ENCODE results near the gene DCUN1D2. TPM values are rescaled to one million over a fixed set of nuclear protein-coding genes. Genes with fewer than 3 reads are reported as not detected.
A peak's percentile ranks its signal among the peaks of the same experiment; 100 is the strongest.

DCUN1D2 gene
- total RNA-seq, 4 donors from 2014 or later, result 18.7 to 28.4 (median 20.2) TPM

DNA sequence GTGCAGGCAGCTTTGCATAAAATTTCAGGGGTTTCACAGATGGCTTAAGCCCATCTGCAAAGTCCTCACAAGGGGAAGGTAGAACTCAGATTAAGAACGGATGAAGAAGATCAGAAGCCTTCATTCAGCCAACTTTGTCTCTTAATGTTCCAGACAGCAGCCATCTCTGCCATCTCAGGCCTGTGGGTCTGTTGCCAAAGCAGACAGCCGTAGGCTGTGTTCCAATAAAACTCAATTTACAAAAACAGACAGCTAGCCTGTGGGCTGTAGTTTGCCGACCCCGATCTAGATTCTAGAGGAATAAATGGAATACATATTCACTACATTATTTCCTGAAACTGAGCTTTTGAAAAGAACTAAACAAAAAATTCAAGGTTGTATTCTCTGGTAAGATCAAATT is 3.8 kb downstream of the DCUN1D2 start:
- intact Hi-C loops (cut with DNase I; ENCODE audit: low total_unique reads), result no loop called here
- Histone ChIP-seq H3K9me3 (no peaks in the 10 kb centered on the region), H3K36me3 (no peaks in the 10 kb centered on the region), H3K4me1 (peaks cover 4 to 30% (median 17%) of the 10 kb centered on the region in 4 donors), H3K27me3 (no peaks in the 10 kb centered on the region), H3K27ac (no peak overlapping the region), H3K4me3 (no peak overlapping the region)
- no peak for TF ChIP-seq CTCF (IDR thresholded peaks at IDR 0.05)
- TF ChIP-seq POLR2A (IDR thresholded peaks at IDR 0.05), result no peak
- TF ChIP-seq POLR2AphosphoS5 (IDR thresholded peaks at IDR 0.05), result no peak
- TF ChIP-seq EP300 (IDR thresholded peaks at IDR 0.05; ENCODE audit: low read depth), result no peak
- WGBS, 2 donors (ENCODE audit: low coverage in 1 of 2), result 79% methylated on average over 4 of the region's 4 CpGs; no CpG with 5 or more reads in 1 of the 2 donors
- no peak for DNase-seq
- in situ Hi-C loops (cut with MboI; ENCODE audit: low pct_ligation_motif_present in 1 of 4, low pct_unique_long_range_greater_than_20kb in 1 of 4, low sequenced_read_pairs in 3 of 4), result no loop called here

- Histone ChIP-seq H3K27me3 (no peaks in the 10 kb centered on the region), H3K4me3 (no peak overlapping the region), H3K27ac (no peak overlapping the region), H3K36me3 (no peaks in the 10 kb centered on the region), H3K9me3 (no peaks in the 10 kb centered on the region), H3K4me1 (peaks cover 4 to 26% (median 13%) of the 10 kb centered on the region in 4 donors)
- intact Hi-C loops (cut with DNase I; ENCODE audit: low total_unique reads) (no loop called here), in situ Hi-C loops (cut with MboI; ENCODE audit: low pct_ligation_motif_present in 1 of 4, low pct_unique_long_range_greater_than_20kb in 1 of 4, low sequenced_read_pairs in 3 of 4) (no loop called here)
- DNase-seq, result no peak
- 85 to 95% methylated on average over 9 to 13 of the region's 13 CpGs for WGBS, 2 donors (ENCODE audit: low coverage in 1 of 2)
- TF ChIP-seq EP300 (IDR thresholded peaks at IDR 0.05; ENCODE audit: low read depth) (no peak), CTCF (IDR thresholded peaks at IDR 0.05) (no peak), POLR2A (IDR thresholded peaks at IDR 0.05) (no peak), POLR2AphosphoS5 (IDR thresholded peaks at IDR 0.05) (no peak)
These were observed 5.0 kb downstream of the DCUN1D2 start for GRCh38 chr13:113485545-113485944.

DNA sequence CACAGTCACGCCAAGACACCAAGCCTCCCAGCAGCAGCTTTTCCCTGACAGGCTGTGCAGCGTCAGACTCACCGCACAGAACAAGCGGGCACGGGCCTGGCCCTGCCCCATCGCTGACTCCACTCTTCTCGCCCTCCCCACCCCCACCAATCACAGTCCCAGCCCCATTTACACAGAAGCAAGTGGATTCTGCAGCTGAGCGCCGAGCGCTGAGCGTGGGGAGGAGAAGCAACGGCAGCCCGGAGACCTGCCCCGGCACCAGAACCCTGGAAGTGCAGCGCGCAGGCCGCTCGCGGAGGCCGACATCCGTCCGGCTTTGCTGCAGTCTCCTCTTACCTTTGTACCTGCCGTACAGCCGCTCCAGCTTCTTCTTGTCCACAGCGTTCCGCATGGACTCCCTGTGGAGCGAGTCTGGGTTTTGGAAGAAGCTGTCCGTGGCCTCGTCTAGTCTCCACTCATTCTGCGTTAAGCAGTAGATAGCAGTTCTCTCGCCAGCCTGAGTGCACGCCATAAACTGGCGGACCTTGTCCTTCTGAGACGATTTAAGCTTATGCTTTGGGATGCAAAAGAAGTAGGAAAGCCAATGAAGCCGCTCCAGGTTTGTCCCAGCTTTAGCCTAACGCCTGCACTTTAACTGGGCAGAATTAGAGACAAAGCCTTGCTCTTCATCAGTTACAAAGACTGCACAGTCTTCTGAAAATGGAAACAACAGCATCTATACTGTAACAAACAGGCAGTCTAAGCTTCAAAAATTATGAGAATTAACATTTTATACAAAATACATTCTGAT is 6.8 kb downstream of the DCUN1D2 start:
- TF ChIP-seq CTCF (IDR thresholded peaks at IDR 0.05), result no peak
- TF ChIP-seq POLR2AphosphoS5 (IDR thresholded peaks at IDR 0.05), result no peak
- no peak for TF ChIP-seq POLR2A (IDR thresholded peaks at IDR 0.05)
- TF ChIP-seq EP300 (IDR thresholded peaks at IDR 0.05; ENCODE audit: low read depth), result no peak
- Histone ChIP-seq H3K9me3 (no peaks in the 10 kb centered on the region), H3K27ac (peak overlapping the region in 1 of 4 donors; percentile 10), H3K27me3 (no peaks in the 10 kb centered on the region), H3K4me1 (peaks cover 0 to 13% (median 2%) of the 10 kb centered on the region in 4 donors), H3K36me3 (peaks cover 0 to 9% (median 2%) of the 10 kb centered on the region in 4 donors), H3K4me3 (no peak overlapping the region)
- WGBS, 2 donors (ENCODE audit: low coverage in 1 of 2), result 94 to 100% methylated on average over 2 to 36 of the region's 36 CpGs
- no peak for DNase-seq
- in situ Hi-C loops (cut with MboI; ENCODE audit: low pct_ligation_motif_present in 1 of 4, low pct_unique_long_range_greater_than_20kb in 1 of 4, low sequenced_read_pairs in 3 of 4) (no loop called here), intact Hi-C loops (cut with DNase I; ENCODE audit: low total_unique reads) (no loop called here)

DNA sequence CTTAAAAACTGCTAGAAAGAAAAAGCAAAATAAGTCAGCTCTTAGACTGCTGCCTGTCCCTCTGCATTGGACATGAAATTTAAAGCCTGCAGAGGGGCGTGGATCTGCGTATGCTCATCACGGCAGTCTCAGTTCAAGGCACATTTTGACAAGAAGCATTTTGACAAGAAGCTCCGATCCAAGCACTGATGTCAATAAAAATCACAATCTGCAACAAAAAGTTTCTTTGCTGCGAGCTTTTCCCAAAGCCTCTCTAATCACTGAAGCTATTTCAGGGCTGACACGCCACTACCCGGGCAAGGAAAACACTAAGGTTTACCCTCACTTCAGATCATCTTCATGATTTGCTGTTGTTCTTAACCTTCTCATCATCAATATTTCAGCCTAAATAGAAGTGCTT is 7.4 kb downstream of the DCUN1D2 start:
- H3K36me3 ChIP-seq, result peaks cover 0 to 15% (median 5%) of the 10 kb centered on the region in 4 donors
- in situ Hi-C loops (cut with MboI; ENCODE audit: low pct_ligation_motif_present in 1 of 4, low pct_unique_long_range_greater_than_20kb in 1 of 4, low sequenced_read_pairs in 3 of 4), result no loop called here
- no peak overlapping the region for H3K4me3 ChIP-seq
- TF ChIP-seq CTCF (IDR thresholded peaks at IDR 0.05) (no peak), POLR2A (IDR thresholded peaks at IDR 0.05) (no peak), POLR2AphosphoS5 (IDR thresholded peaks at IDR 0.05) (no peak), EP300 (IDR thresholded peaks at IDR 0.05; ENCODE audit: low read depth) (no peak)
- intact Hi-C loops (cut with DNase I; ENCODE audit: low total_unique reads), result no loop called here
- H3K4me1 ChIP-seq, result peaks cover 0 to 7% (median under 1%) of the 10 kb centered on the region in 4 donors
- no peak for DNase-seq
- WGBS, 2 donors (ENCODE audit: low coverage in 1 of 2), result 92% methylated on average over 7 of the region's 7 CpGs; no CpG with 5 or more reads in 1 of the 2 donors
- H3K27me3 ChIP-seq, result no peaks in the 10 kb centered on the region
- H3K9me3 ChIP-seq, result no peaks in the 10 kb centered on the region
- H3K27ac ChIP-seq, result no peak overlapping the region

Data from transverse colon (tissue), 4 donors.